ENCODE data around the gene FIGNL2. TPM values are rescaled to one million over a fixed set of nuclear protein-coding genes. Genes with fewer than 3 reads are reported as not detected.

The FIGNL2 gene
- total RNA-seq, 6 experiments from 2014 or later = 0.14 to 1.8 (median 0.55) TPM

- peak; percentile 18 to 58 (median 54) for ATAC-seq
- Histone ChIP-seq H3K36me3 (no peaks in the 10 kb centered on the region), H3K27me3 (no peaks in the 10 kb centered on the region), H3K9me3 (no peaks in the 10 kb centered on the region), H3K4me1 (no peaks in the 10 kb centered on the region), H3K4me3 (no peak overlapping the region), H3K27ac (no peak overlapping the region)
- no peak for DNase-seq
- TF ChIP-seq CTCF (IDR thresholded peaks at IDR 0.05) = no peak
- TF ChIP-seq POLR2A (IDR thresholded peaks at IDR 0.05) = no peak
- WGBS (ENCODE audit: insufficient coverage, low coverage, low lambda C conversion rate, missing lambda C conversion rate) = 50% methylated on average over 1 of the region's 4 CpGs
- intact Hi-C loops (cut with DNase I) = no loop called here
Measured at GRCh38 chr12:51838762-51839161, 9.8 kb downstream of the FIGNL2 start.

- TF ChIP-seq CTCF (IDR thresholded peaks at IDR 0.05) (no peak), POLR2A (IDR thresholded peaks at IDR 0.05) (no peak)
- H3K27ac ChIP-seq = no peak overlapping the region
- no peak overlapping the region for H3K4me3 ChIP-seq
- intact Hi-C loops (cut with DNase I) = no loop called here
- WGBS (ENCODE audit: insufficient coverage, low coverage, low lambda C conversion rate, missing lambda C conversion rate) = 50% methylated on average over 2 of the region's 4 CpGs
- H3K27me3 ChIP-seq = no peaks in the 10 kb centered on the region
- H3K9me3 ChIP-seq = no peaks in the 10 kb centered on the region
- no peaks in the 10 kb centered on the region for H3K36me3 ChIP-seq
- no peak for ATAC-seq
- H3K4me1 ChIP-seq = no peaks in the 10 kb centered on the region
- no peak for DNase-seq
Measured at GRCh38 chr12:51838036-51838435, 10.5 kb downstream of the FIGNL2 start.

- DNase-seq = no peak
- no peak for TF ChIP-seq POLR2A (IDR thresholded peaks at IDR 0.05)
- TF ChIP-seq CTCF (IDR thresholded peaks at IDR 0.05) = no peak
- H3K36me3 ChIP-seq = no peaks in the 10 kb centered on the region
- WGBS (ENCODE audit: insufficient coverage, low coverage, low lambda C conversion rate, missing lambda C conversion rate) = 81% methylated on average over 3 of the region's 7 CpGs
- intact Hi-C loops (cut with DNase I) = no loop called here
- no peak overlapping the region for H3K27ac ChIP-seq
- no peak overlapping the region for H3K4me3 ChIP-seq
- no peak for ATAC-seq
- H3K4me1 ChIP-seq = no peaks in the 10 kb centered on the region
- no peaks in the 10 kb centered on the region for H3K9me3 ChIP-seq
- no peaks in the 10 kb centered on the region for H3K27me3 ChIP-seq
Measured at GRCh38 chr12:51837286-51837685, 11.2 kb downstream of the FIGNL2 start.

GRCh38 chr12:51836827-51837173 is 11.7 kb downstream of the FIGNL2 start:
- ATAC-seq = no peak
- Histone ChIP-seq H3K4me3 (no peak overlapping the region), H3K9me3 (no peaks in the 10 kb centered on the region), H3K4me1 (no peaks in the 10 kb centered on the region), H3K27ac (no peak overlapping the region), H3K36me3 (no peaks in the 10 kb centered on the region), H3K27me3 (no peaks in the 10 kb centered on the region)
- no peak for TF ChIP-seq CTCF (IDR thresholded peaks at IDR 0.05)
- TF ChIP-seq POLR2A (IDR thresholded peaks at IDR 0.05) = no peak
- WGBS (ENCODE audit: insufficient coverage, low coverage, low lambda C conversion rate, missing lambda C conversion rate) = 80% methylated on average over 1 of the region's 6 CpGs
- intact Hi-C loops (cut with DNase I) = no loop called here
- no peak for DNase-seq

Data from right lobe of liver (tissue), 6 donors.